ENCODE results near the gene GIPC3. TPM values are rescaled to one million over a fixed set of nuclear protein-coding genes. Genes with fewer than 3 reads are reported as not detected.

Gene GIPC3
- total RNA-seq, 4 donors from 2014 or later = 0.18 to 0.76 (median 0.22) TPM

DNA sequence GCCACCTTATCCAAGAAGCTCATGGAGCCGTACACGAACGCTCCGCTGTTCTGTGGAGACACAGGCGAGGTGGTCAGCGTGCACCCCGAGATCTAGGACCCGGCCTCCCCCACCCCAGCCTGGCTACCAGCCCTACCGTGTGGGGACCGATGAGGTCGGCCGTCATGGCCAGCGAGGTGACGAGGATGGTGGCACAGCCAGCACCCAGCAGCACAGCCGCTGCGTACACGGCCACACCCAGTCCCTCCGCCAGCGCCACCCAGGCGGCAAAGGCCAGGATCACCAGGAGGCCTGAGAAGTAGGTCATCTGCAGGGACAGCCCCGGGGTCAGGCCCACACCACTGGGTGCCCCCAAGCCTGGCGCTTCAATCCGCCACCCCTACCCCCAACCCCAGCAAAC lies 39.2 kb upstream of the GIPC3 start:
- intact Hi-C loops (cut with DNase I) = loop anchor here (5.0 to 10.0 kb wide), 2 partner anchors 76 to 159 kb away; partner anchors contain the start of genes PIP5K1C and TJP3
- Histone ChIP-seq H3K4me3 (no peak overlapping the region), H3K9me3 (no peaks in the 10 kb centered on the region), H3K36me3 (peaks cover 0 to 67% (median 3%) of the 10 kb centered on the region in 3 donors), H3K27ac (no peak overlapping the region), H3K4me1 (peaks cover 0 to 19% (median 0%) of the 10 kb centered on the region in 3 donors), H3K27me3 (no peaks in the 10 kb centered on the region)
- no peak for TF ChIP-seq POLR2A (IDR thresholded peaks at IDR 0.05)
- TF ChIP-seq, protein P1, sequence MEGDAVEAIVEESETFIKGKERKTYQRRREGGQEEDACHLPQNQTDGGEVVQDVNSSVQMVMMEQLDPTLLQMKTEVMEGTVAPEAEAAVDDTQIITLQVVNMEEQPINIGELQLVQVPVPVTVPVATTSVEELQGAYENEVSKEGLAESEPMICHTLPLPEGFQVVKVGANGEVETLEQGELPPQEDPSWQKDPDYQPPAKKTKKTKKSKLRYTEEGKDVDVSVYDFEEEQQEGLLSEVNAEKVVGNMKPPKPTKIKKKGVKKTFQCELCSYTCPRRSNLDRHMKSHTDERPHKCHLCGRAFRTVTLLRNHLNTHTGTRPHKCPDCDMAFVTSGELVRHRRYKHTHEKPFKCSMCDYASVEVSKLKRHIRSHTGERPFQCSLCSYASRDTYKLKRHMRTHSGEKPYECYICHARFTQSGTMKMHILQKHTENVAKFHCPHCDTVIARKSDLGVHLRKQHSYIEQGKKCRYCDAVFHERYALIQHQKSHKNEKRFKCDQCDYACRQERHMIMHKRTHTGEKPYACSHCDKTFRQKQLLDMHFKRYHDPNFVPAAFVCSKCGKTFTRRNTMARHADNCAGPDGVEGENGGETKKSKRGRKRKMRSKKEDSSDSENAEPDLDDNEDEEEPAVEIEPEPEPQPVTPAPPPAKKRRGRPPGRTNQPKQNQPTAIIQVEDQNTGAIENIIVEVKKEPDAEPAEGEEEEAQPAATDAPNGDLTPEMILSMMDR (IDR thresholded peaks at IDR 0.05) = no peak
- DNase-seq = no peak
- 89% methylated on average over 8 of the region's 23 CpGs; no CpG with 5 or more reads in 1 of the 2 donors for WGBS, 2 donors

DNA sequence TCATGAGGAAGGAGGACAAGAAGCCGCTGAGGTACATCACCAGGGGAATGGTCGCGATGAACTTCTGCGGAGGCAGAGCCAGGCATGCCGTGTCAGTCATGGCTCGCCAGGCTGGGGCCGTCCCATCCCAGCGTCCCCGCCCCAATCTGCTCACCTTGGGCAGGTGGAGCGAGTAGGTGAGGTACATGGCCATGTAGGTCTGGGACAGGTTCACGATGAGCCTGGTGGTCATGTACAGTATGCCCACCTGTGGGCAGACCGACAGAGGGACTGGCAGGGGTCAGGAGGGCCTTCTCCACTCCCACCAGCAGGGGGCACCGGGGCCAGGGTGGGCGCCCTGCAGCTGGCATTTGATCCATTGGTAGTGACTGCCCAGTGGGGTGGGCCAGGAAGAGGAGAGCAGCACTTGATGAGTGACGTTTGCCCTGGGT lies 38.0 kb upstream of the GIPC3 start:
- intact Hi-C loops (cut with DNase I) = loop anchor here (5.0 to 10.0 kb wide), 2 partner anchors 75 to 157 kb away; partner anchors contain the start of genes PIP5K1C and TJP3
- DNase-seq = no peak
- Histone ChIP-seq H3K27me3 (no peaks in the 10 kb centered on the region), H3K4me1 (peaks cover 0 to 19% (median 0%) of the 10 kb centered on the region in 3 donors), H3K4me3 (no peak overlapping the region), H3K9me3 (no peaks in the 10 kb centered on the region), H3K27ac (no peak overlapping the region), H3K36me3 (peaks cover 0 to 67% (median 3%) of the 10 kb centered on the region in 3 donors)
- TF ChIP-seq, protein P1 (IDR thresholded peaks at IDR 0.05) = peak; percentile 9 to 57 (median 28)
- TF ChIP-seq POLR2A (IDR thresholded peaks at IDR 0.05) = no peak
- WGBS, 2 donors = 70 to 78% methylated on average over 2 to 6 of the region's 15 CpGs

DNA sequence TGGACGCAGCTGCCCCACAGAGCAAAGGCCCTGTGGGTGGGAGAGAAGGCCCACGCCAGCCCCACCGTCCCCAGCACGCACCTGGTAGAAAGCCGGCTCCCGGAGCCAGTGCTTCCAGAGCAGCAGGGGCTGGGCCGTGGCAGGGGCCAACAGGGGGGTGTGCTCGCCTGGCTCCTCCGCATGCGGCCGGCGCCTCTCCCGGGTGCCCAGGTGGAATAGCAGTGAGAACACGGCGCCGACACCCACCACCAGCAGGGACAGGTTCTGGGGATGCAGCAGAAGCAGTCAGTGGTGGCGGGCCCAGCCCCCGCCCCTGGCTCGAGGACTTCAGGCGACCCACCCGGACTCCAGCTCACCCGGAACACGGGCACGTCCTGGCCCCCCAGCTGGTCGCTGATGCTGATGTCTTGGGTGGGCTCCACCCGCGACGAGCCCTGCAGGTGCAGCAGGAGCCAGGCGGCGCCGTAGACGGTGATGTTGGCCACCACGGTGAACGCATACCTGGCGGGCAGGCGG lies 37.5 kb upstream of the GIPC3 start:
- intact Hi-C loops (cut with DNase I) = loop anchor here (5.0 to 10.0 kb wide), 2 partner anchors 74 to 157 kb away; partner anchors contain the start of genes PIP5K1C and TJP3
- Histone ChIP-seq H3K4me3 (no peak overlapping the region), H3K27ac (no peak overlapping the region), H3K9me3 (no peaks in the 10 kb centered on the region), H3K4me1 (peaks cover 0 to 22% (median 0%) of the 10 kb centered on the region in 3 donors), H3K27me3 (no peaks in the 10 kb centered on the region), H3K36me3 (peaks cover 0 to 66% (median 3%) of the 10 kb centered on the region in 3 donors)
- no CpG with 5 or more reads among the region's 36 CpGs for WGBS, 2 donors
- TF ChIP-seq POLR2A (IDR thresholded peaks at IDR 0.05) = no peak
- TF ChIP-seq, protein P1 (IDR thresholded peaks at IDR 0.05) = peak in 1 of 6 experiments; percentile 2
- DNase-seq = no peak

DNA sequence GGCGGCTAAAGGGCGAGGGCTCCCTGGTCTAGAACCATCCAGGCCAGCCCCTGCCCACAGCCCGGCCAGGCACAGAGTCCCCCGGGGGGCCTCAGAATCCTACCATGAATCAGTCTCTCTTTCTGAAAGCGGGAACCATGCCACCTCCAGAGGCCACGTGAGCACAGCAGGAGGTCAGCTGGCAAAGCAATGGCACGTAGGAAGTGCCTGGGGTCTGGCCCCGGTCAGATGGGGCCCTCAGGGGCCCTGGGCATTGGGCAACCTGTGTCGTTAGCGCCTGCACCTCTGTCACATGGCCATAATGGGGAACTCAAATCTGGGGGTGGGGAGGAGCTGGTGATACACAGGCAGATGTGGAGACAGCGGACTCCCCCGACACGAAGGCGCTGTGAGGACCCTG lies 36.7 kb upstream of the GIPC3 start:
- WGBS, 2 donors = 83 to 94% methylated on average over 6 to 8 of the region's 14 CpGs
- peaks cover 0 to 22% (median 3%) of the 10 kb centered on the region in 3 donors for H3K4me1 ChIP-seq
- TF ChIP-seq, protein P1 (IDR thresholded peaks at IDR 0.05) = no peak
- no peak for TF ChIP-seq POLR2A (IDR thresholded peaks at IDR 0.05)
- intact Hi-C loops (cut with DNase I) = loop anchor here (5.0 to 10.0 kb wide), 2 partner anchors 74 to 156 kb away; partner anchors contain the start of genes PIP5K1C and TJP3
- DNase-seq = no peak
- H3K27me3 ChIP-seq = no peaks in the 10 kb centered on the region
- H3K9me3 ChIP-seq = no peaks in the 10 kb centered on the region
- no peak overlapping the region for H3K4me3 ChIP-seq
- H3K36me3 ChIP-seq = peaks cover 0 to 58% (median 3%) of the 10 kb centered on the region in 3 donors
- no peak overlapping the region for H3K27ac ChIP-seq

DNA sequence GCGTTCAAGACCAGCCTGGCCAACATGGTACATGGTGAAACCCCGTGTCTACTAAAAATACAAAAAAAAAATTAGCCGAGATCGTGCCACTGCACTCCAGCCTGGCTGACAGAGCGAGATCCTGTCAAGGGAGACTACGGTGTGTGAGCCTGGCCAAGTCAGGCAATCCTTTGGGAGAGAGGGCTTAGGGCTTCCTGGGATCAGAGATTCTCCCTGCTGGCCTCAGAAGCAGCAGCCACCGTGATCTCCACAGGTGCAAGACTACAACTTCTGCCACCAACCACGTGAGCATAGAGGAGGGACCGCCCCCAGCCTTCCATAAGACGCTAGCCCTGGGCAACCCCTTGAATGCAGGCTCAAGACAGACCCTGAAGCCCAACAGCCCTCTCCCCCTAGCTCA lies 35.5 kb upstream of the GIPC3 start:
- no peaks in the 10 kb centered on the region for H3K27me3 ChIP-seq
- no peaks in the 10 kb centered on the region for H3K9me3 ChIP-seq
- peaks cover 0 to 46% (median 3%) of the 10 kb centered on the region in 3 donors for H3K36me3 ChIP-seq
- no peak overlapping the region for H3K4me3 ChIP-seq
- intact Hi-C loops (cut with DNase I) = loop anchor here (5.0 to 10.0 kb wide), 2 partner anchors 72 to 155 kb away; partner anchors contain the start of genes PIP5K1C and TJP3
- TF ChIP-seq, protein P1 (IDR thresholded peaks at IDR 0.05) = no peak
- TF ChIP-seq POLR2A (IDR thresholded peaks at IDR 0.05) = no peak
- H3K4me1 ChIP-seq = peaks cover 0 to 30% (median 7%) of the 10 kb centered on the region in 3 donors
- 80 to 91% methylated on average over 9 of the region's 10 CpGs for WGBS, 2 donors
- no peak for DNase-seq
- H3K27ac ChIP-seq = no peak overlapping the region
